GM10248 (cell line): Measurements from ENCODE around the gene AGO3.
A peak's percentile ranks its signal among the peaks of the same experiment; 100 is the strongest.

Experiments
- CTCF ChIA-PET: fragments of 300-600 bp; sonication (Branson Sonifier 250); formaldehyde crosslinking; extraction: SDS; loops from one replicate; lab custom pipeline; 2021; ENCODE audit warnings: antibody characterized with exemption; lab: Yijun Ruan, JAX
- POLR2A ChIA-PET: fragments of 350-650 bp; sonication (Branson Sonifier 250); formaldehyde crosslinking; extraction: SDS; loops from one replicate; lab custom pipeline; 2020; ENCODE audit warnings: antibody characterized with exemption; lab: Yijun Ruan, JAX
- DNase-seq: peaks from one replicate; pipeline ENCODE4 v3.0.0; 2012; ENCODE audit errors: extremely low spot score
- CTCF ChIP-seq: IDR thresholded peaks from 2 replicates; pipeline ENCODE4 v1.5.1; 2012; ENCODE audit warnings: mild to moderate bottlenecking, low read depth; ENCODE audit errors: extremely low read depth, missing control alignments, control extremely low read depth

Gene AGO3

GRCh38 chr1:35914717-35915116, 16.2 kb upstream of the AGO3 start:
- TF ChIP-seq CTCF, result no peak
- ChIA-PET POLR2A (no interaction called here), CTCF (no interaction called here)
- DNase-seq, result no peak

GRCh38 chr1:35915693-35916092, 15.2 kb upstream of the AGO3 start:
- TF ChIP-seq CTCF, result no peak
- ChIA-PET POLR2A (no interaction called here), CTCF (interaction anchor here (1.3 kb wide), 1 partner anchor 32 kb away, joined by 3 read pairs; no protein-coding TSS in a partner anchor)
- DNase-seq, result no peak

- POLR2A ChIA-PET, result no interaction called here
Observed at GRCh38 chr1:35923791-35924221, 7.1 kb upstream of the AGO3 start.

GRCh38 chr1:35924838-35925237, 6.1 kb upstream of the AGO3 start:
- ChIA-PET CTCF (interaction anchor here (2.6 kb wide), 1 partner anchor 22 kb away, joined by 7 read pairs; no protein-coding TSS in a partner anchor), POLR2A (no interaction called here)
- TF ChIP-seq CTCF, result no peak
- DNase-seq, result peak; percentile 38

More at GRCh38 chr1:35923791-35924221, 7.1 kb upstream of the AGO3 start:
- CTCF ChIA-PET, result interaction anchor here (2.1 to 2.6 kb wide), 2 partner anchors 21 to 63 kb away, joined by 5 to 7 read pairs; no protein-coding TSS in a partner anchor
- DNase-seq, result no peak
- TF ChIP-seq CTCF, result no peak

- DNase-seq, result no peak
- no peak for TF ChIP-seq CTCF
- POLR2A ChIA-PET, result no interaction called here
- CTCF ChIA-PET, result interaction anchor here (2.6 kb wide), 1 partner anchor 23 kb away, joined by 7 read pairs; no protein-coding TSS in a partner anchor
Observed at GRCh38 chr1:35925741-35926140, 5.2 kb upstream of the AGO3 start.

GRCh38 chr1:35927472-35927871, 3.4 kb upstream of the AGO3 start:
- TF ChIP-seq CTCF, result no peak
- POLR2A ChIA-PET, result no interaction called here
- CTCF ChIA-PET, result interaction anchor here (1.2 to 1.6 kb wide), 2 partner anchors 17 to 33 kb away, joined by 3 to 4 read pairs; no protein-coding TSS in a partner anchor
- no peak for DNase-seq
